Left kidney (tissue), 2 donors: Measurements from ENCODE around the gene TP73. TPM values are rescaled to one million over a fixed set of nuclear protein-coding genes. Genes with fewer than 3 reads are reported as not detected.

Source experiments
- DNase-seq: peaks from one replicate; pipeline ENCODE4 v3.0.0-alpha.2; 2013
- polyA plus RNA-seq: library from polyadenylated mRNA; unstranded; fragments of 120-200 nt; gene quantifications from one replicate; pipeline ENCODE4 v1.2.1, GENCODE V29; 2013; ENCODE audit not compliant: insufficient read length

The TP73 gene
- polyA plus RNA-seq, 1 donor: 0.55 TPM

GRCh38 chr1:3780901-3781300 lies 128.6 kb downstream of the TP73 start:
- no peak for DNase-seq

- no peak for DNase-seq
Observed at GRCh38 chr1:3783651-3784474, 131.5 kb downstream of the TP73 start.

GRCh38 chr1:3785045-3785444 lies 132.7 kb downstream of the TP73 start:
- no peak for DNase-seq

- no peak for DNase-seq
Observed at GRCh38 chr1:3785456-3786157, 133.3 kb downstream of the TP73 start.

Other genes starting within 250 kb of the TP73 start
- 17.6 TPM for gene ARHGEF16, start 197.9 kb upstream of the TP73 start, polyA plus RNA-seq
- gene MEGF6, start 41.0 kb upstream of the TP73 start, polyA plus RNA-seq: 8.6 TPM
- gene TPRG1L, start 27.5 kb upstream of the TP73 start, polyA plus RNA-seq: 40.4 TPM
- 17.8 TPM for gene WRAP73, start 2.4 kb upstream of the TP73 start, polyA plus RNA-seq
- 0.20 TPM for gene CCDC27, start 99.9 kb downstream of the TP73 start, polyA plus RNA-seq
- 6.6 TPM for gene SMIM1, start 120.2 kb downstream of the TP73 start, polyA plus RNA-seq
- gene LRRC47, start 144.0 kb downstream of the TP73 start, polyA plus RNA-seq: 65.1 TPM
- 51.5 TPM for gene CEP104, start 204.7 kb downstream of the TP73 start, polyA plus RNA-seq
- gene DFFB, start 205.0 kb downstream of the TP73 start, polyA plus RNA-seq: 9.8 TPM
- 37.9 TPM for gene C1orf174, start 247.8 kb downstream of the TP73 start, polyA plus RNA-seq